ENCODE data around the gene MAGEA6.
"Not testable (repeated sequence)": the region's sequence is repeated elsewhere in the genome, so short reads cannot be mapped to it uniquely, and the experiment has no call there.

Gene MAGEA6, protein sequence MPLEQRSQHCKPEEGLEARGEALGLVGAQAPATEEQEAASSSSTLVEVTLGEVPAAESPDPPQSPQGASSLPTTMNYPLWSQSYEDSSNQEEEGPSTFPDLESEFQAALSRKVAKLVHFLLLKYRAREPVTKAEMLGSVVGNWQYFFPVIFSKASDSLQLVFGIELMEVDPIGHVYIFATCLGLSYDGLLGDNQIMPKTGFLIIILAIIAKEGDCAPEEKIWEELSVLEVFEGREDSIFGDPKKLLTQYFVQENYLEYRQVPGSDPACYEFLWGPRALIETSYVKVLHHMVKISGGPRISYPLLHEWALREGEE

DNA sequence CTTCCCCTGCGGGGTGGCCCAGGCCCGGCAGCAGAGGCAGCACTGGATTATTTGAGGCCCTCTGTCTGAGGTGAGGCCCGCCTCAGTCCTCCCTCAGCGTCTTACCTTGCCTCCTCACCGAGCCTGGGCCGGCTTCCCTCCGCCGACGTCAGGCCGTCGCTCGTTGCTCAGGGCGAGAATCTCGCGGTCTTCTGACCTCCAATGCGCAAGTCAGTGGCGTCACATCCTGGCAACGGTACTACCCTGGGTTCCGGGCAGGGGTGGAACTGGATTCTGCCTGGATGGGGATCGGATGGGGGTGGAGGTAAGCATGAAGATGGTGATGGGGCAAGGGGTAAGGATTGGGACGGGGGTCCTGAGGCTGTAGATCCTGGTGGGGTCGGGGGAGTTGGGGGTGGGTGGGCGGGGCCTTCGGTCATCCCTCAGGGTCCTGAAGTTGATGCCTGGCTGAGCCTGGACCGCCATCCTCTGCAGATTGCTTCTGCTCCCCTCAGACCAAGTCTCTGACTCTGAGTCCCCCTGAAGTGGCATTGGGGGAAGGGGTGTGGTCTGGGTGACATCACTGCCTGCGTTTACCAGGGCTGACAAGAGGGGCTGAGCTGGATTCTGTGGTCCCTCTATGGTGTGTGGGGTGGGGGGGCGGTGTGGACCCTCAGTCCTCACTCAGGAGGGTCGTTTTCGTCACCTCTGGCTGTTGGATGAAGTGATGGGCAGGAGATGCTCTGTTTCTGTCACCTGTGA lies at the start of gene MAGEA6:
TSS of gene MAGEA6 (minus strand) at position 141 of the 741 bp plus-strand sequence. CDS start 2,039 bp downstream, outside the sequence.
- DNase-seq (ENCODE audit: low read depth in 2 of 2), result not testable (repeated sequence)

DNA sequence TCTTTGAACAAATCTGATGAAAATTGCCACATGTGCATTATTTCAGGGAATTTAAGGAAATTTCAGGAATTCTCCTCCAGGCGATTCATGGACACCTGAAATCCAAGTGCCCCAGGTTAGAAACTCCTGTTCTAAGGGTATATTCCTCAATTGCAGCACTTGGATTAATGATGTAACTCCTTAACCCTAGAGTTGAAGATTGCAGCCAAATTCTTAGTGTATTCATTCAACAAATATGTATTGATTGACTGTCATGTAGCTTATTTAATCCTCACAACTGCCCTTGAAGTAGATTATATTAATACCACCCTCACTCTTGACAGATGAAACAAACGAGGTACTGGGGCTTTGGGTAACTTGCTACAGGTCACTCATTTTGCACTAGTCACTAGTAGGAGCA lies 49.8 kb upstream of the MAGEA6 start:
- DNase-seq (ENCODE audit: low read depth in 2 of 2), result no peak

DNA sequence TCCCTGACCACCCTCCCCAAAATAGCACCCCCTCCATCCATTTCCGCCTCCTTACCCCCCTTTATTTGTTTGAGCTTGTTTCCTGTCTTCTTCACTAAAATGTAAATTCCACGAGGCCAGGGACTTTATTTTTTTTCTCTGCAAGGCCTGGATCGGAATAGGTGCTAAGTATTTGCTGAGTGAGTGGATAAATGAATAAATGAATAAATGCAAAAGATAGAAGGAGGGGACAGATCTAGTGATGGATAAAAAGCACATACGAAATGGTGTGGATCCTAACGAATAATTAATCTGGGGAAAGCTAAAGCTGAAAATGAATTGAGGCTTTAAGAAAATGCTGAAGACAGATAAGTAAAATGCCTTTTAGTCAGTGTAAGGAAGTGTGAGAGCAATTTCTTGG lies 48.9 kb upstream of the MAGEA6 start:
- no peak for DNase-seq (ENCODE audit: low read depth in 2 of 2)

DNA sequence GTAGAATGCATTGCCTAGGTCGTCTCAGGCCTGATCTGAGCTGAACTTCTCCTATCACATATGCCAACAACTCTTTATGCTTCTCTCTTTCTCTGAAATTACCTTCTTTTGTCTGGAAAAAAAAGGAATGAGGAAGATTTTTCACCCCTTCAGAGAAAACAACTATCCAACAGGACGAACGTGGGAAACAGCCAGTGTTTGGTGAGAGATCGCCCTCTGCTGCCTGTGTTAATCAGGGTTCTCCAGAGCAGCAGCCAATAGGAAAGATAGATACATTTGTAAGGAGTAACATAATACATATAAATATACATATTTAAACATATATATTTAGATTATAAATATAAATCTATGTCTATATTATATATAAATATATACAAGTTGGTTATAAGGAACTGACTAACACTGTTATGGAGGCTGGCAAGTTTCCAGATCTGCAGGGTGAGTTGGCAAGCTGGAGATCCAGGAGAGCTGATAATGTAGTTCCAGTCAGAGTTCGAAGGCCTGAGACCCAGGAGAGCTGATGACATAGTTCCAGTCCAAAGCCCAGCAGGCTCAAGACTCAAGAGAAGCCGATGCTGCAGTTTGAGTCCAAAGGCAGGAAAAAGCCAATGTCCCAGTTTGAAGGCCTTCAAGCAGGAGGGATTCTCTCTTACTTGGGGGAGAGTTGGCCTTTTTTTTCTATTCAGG lies 47.7 kb upstream of the MAGEA6 start:
- DNase-seq (ENCODE audit: low read depth in 2 of 2), result no peak

DNA sequence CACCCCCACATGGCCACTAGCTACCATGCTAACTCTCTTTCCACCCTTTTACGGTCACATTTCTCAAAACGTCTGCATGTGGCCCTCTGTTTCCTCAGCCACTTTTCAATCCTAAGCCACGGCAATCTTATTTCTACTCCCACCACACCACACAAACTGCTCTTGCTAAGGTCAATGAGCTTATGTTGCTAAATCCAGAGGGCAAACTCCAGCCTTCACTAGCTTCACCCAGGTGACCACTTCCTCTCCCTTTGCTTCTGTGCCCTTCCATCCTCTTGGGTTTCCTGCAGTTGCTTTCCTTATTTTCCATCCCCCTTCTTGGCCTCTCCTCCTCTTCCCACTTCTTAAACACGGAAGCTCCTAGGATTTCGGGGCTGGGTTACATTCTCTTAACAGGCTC lies 44.6 kb upstream of the MAGEA6 start:
- DNase-seq (ENCODE audit: low read depth in 2 of 2), result no peak

DNA sequence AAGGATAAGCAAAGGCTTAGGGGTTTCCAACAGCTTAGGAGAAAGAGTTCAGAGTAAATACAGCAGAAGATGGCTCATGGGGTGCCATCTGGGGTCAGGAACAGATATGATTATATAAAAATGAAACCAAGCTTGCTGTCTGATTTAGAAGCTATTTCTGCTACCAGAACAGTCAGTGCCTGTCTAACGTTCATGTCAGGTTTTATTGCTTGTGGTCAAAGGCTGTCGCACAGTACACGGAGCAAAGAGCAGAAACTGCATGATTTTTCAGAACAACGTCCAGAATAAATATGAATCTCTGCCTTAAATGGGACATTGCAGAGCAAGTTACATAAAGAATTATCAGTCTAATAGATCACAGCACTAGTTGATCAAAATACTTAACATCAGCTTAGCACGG lies 43.7 kb upstream of the MAGEA6 start:
- DNase-seq (ENCODE audit: low read depth in 2 of 2), result no peak

DNA sequence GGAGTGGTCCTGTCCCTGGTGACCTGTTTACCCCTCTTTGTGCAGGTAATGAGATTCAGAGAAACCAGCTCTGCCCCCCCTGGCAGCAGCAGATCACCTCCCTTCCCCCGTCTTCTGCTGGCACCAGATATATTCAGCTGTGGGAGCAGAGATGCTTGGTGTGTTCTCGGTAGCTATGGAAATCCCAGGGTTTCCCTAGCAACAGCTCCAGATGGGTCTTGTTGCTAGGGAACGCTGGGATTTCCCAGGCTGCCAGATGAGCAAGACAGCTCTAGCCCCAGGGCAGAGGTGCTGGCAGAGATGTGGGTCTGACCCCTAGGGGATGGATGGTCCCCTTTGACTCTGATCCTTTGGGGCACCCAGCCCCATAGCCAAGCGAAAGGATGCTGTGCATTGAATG lies 40.9 kb upstream of the MAGEA6 start:
- no peak for DNase-seq (ENCODE audit: low read depth in 2 of 2)

DNA sequence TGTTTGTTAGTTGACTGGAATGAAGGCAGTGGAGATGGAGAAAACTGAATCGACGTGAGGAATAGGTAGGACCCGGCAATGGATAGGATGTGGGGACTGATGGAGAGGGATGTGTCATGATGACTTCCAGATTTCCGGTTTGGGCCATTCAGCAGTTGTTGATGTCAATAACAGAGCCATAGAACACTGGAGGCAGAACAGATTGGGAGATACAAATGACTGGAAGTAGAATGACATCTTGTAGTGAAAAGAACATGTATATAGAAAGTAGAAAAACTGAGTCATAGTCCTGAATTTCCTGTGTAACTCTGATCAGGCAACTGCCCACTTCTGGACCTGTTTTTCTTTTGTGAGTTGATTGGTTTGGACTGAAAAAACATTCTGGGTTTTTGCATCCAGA lies 36.5 kb upstream of the MAGEA6 start:
- no peak for DNase-seq (ENCODE audit: low read depth in 2 of 2)

DNA sequence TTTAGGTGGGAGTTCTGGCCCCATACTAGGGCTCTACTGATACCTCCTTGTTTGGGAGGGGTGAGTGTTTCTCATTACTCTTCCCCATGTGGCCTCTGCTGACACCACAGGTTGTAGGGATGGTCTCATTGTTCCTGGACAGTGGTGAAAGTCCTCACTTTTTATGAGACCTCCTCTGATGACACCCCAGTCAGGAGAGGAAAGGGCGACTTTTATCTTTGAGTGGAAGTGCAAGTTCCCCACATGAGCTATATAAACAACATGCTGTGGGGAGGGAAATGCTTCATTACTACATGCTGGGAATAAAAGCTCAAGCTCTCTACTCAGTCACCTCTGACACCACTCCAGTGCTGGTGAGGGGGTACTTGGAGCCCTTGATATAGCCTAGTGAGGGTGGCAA lies 29.5 kb upstream of the MAGEA6 start:
- DNase-seq (ENCODE audit: low read depth in 2 of 2), result no peak

DNA sequence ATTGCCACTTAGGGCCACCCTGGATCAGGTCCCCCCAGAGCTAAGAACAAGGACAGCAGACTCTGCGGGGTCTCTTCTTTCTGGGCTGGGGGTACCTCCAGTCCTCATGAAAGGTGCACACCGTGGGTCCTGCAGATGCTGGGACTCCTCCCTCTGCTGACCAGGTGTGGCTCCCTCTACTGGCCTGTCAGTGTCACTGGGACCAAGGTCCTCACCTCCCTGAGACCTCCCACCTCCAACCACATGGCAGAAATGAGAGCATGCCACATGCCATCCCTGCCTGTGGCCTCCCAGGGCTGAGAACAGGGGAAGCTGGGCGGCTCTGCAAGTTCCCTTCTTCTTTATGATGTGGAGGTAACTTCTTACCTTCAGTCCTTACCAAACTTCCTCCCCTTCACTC lies 17.6 kb upstream of the MAGEA6 start:
- not testable (repeated sequence) for DNase-seq (ENCODE audit: low read depth in 2 of 2)

DNA sequence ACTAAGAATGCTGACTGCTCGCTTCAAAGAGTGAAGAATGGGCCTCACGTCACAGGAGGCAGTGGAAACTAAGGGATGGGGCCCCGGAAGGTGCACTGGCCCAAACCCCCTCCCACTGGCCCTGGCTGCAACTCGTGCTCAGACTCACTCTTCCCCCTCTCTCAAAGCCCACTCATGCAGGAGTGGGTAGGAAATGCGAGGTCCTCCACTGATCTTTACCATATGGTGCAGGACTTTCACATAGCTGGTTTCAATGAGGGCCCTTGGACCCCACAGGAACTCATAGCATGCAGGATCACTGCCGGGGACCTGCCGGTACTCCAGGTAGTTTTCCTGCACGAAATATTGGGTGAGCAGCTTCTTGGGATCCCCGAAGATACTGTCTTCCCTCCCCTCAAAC lies 2.9 kb downstream of the MAGEA6 start:
- not testable (repeated sequence) for DNase-seq (ENCODE audit: low read depth in 2 of 2)

DNA sequence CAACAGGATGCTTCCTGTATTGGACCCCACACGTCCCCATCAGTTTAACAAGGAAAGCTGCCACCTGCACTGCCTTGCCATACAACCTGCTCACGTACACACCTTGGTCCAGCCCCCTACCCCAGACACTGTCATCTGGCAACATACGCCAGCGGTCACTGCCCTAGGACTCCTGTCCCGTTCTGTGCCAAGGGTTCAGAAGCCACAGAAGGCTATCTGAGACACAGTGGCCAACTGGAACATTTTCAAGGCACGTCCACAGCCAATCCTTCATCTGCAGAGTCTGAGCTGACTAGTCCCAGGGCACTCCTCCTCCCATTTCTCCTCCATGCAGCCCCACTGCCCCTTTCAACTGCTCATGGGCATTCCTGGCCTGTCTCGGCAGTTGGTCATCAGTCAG lies 7.9 kb downstream of the MAGEA6 start:
- not testable (repeated sequence) for DNase-seq (ENCODE audit: low read depth in 2 of 2)

DNA sequence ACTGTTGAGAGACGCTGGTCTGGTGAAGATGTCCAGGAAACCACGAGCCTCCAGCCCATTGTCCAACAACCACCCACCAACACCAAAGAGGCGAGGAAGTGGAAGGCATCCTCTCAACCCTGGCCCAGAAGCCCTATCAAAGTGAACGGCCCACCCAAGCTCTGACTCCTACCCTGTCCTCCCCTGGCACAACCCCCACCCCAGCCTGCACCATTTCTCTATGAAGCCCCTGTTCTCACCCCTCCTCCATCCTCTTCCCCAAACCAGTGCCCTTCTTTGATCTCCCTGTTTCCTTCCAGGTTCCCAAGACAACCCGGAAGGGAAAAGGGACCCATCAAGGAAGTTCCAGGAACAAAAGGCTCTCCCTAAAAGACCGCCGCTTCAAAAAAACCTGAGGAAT lies 9.9 kb downstream of the MAGEA6 start:
- DNase-seq (ENCODE audit: low read depth in 2 of 2), result not testable (repeated sequence)

DNA sequence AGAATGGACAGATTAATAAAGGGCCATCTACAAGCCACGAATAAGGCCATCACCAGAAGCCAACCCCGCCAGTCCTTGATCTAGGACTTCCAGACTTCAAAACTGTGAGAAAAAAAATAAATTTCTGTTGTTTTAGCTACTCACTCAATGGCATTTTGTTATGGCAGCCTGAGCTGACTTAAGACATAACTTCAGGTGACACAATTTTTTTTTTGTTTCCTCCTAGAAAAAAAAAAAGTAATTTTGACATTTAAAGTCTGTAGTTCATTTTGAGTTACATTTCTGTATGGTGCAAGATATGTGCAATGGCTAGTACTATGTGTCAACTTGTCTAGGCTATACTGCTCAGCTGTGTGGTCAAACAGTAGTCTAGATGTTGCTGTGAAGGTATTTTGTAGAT lies 10.6 kb downstream of the MAGEA6 start, which contains the start of gene CSAG3:
TSS of gene CSAG3 (plus strand) at position 301 of the 400 bp plus-strand sequence.
- DNase-seq (ENCODE audit: low read depth in 2 of 2), result not testable (repeated sequence)

DNA sequence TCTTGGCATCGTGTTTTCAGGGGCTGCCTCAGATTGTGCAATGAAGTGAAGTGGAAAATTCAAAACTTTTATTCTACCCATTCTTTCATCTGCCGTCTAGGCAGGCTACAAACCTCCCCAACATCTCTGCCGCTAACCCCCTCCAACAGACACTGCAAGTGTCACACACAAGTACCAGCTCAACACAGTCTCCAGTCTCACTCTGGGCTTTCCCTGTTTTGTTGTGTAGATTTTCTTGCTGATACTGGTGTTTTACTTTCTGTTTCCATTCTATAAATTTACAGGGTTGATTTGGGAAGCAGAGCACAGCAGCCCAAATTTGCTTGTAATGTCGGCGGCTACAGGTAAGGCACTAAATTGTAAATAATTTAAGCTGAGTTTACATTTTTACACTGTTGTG lies 14.6 kb downstream of the MAGEA6 start:
- DNase-seq (ENCODE audit: low read depth in 2 of 2), result not testable (repeated sequence)

DNA sequence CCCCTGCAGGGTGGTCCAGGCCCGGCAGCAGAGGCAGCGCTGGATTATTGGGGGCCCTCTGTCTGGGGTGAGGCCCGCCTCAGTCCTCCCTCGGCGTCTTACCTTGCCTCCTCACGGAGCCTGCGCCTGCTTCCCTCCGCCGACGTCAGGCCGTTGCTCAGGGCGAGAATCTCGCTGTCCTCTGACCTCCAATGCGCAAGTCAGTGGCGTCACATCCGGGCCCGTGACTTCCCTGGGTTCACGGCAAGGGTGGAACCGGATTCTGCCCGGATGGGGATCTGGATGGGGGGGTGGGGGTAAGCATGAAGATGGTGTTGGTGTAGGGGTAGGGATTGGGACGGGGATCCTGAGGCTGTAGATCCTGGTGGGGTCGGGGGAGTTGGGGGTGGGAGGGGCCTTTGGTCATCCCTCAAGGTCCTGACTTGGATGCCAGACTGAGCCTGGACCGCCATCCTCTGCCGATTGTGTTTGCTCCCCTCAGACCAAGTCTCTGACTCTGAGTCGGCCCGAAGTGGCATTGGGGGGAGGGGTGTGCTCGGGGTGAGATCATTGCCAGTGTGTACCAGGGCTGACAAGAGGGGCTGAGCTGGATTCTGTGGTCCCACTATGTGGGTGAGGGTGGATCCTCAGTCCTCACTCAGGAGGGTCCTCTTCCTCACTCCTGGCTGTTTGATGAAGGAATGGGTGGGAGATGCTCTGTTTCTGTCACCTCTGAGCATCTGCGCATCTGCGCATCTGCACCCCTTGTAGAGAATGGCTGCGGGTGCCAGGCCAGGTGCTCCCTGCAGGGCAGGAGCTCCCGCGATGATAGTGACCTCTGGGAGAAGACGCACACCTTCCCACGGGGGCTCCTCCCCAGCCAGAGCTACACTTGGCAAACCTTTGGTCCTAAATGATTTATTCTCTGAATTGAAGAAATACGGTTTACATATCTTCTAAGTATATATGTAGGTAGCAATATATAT lies 15.5 kb downstream of the MAGEA6 start, which contains the start of gene MAGEA2:
TSS of gene MAGEA2 (minus strand) at position 157 of the 965 bp plus-strand sequence. CDS start 2,479 bp downstream, outside the sequence.
- DNase-seq (ENCODE audit: low read depth in 2 of 2), result not testable (repeated sequence)

DNA sequence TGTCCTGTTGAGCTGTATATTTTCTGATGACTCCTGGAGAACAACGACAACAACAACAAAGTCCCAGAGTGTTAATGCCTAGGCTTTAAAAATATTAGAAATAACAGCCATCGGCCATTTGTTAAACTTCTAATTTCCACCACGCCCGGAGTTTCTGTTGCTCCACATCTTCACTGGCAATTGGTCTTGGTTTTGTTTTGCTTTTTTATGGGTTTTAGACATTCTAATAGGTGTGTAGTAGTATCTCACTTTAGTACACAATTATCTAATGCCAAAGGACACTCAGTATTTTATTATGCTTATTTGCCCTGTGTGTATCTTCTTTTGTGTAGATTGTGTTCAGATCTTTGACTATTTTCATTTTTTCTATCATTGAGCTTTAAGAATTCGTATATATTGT lies 30.9 kb downstream of the MAGEA6 start:
- no peak for DNase-seq (ENCODE audit: low read depth in 2 of 2)

DNA sequence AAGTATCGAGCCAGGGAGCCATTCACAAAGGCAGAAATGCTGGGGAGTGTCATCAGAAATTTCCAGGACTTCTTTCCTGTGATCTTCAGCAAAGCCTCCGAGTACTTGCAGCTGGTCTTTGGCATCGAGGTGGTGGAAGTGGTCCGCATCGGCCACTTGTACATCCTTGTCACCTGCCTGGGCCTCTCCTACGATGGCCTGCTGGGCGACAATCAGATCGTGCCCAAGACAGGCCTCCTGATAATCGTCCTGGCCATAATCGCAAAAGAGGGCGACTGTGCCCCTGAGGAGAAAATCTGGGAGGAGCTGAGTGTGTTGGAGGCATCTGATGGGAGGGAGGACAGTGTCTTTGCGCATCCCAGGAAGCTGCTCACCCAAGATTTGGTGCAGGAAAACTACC lies 33.0 kb downstream of the MAGEA6 start:
- DNase-seq (ENCODE audit: low read depth in 2 of 2), result not testable (repeated sequence)

DNA sequence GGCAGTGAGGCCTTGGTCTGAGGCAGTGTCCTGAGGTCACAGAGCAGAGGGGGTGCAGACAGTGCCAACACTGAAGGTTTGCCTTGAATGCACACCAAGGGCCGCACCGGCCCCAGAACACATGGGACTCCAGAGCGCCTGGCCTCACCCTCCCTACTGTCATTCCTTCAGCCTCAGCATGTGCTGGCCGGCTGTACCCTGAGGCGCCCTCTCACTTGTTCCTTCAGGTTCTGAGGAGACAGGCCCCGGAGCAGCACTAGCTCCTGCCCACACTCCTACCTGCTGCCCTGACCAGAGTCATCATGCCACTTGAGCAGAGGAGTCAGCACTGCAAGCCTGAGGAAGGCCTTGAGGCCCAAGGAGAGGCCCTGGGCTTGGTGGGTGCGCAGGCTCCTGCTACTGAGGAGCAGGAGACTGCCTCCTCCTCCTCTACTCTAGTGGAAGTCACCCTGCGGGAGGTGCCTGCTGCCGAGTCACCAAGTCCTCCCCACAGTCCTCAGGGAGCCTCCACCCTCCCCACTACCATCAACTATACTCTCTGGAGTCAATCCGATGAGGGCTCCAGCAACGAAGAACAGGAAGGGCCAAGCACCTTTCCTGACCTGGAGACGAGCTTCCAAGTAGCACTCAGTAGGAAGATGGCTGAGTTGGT lies 33.5 kb downstream of the MAGEA6 start:
- no peak for DNase-seq (ENCODE audit: low read depth in 2 of 2)

DNA sequence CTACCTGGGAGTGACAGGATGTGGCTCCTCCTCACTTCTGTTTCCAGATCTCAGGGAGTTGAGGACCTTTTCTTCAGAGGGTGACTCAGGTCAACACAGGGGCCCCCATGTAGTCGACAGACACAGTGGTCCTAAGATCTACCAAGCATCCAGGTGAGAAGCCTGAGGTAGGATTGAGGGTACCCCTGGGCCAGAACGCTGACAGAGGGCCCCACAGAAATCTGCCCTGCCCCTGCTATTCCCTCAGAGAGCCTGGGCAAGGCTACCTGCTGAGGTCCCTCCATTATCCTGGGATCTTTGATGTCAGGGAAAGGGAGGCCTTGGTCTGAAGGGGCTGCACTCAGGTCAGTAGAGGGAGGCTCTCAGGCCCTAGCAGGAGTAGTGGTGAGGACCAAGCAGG lies 34.4 kb downstream of the MAGEA6 start:
- no peak for DNase-seq (ENCODE audit: low read depth in 2 of 2)
